Transverse colon (tissue), 3 donors: ENCODE data around the gene SLC29A3.

Experiments
- EP300 ChIP-seq: sonication (generic); formaldehyde crosslinking; IDR thresholded peaks from one replicate; pipeline ENCODE4 v1.6.1; 2017; ENCODE audit warnings: antibody characterized with exemption, low read depth
- TF ChIP-seq, protein P1 (sequence below), 5 experiments: fragments of 200-600 bp in 3 of 5; fragments of 450-650 bp in 2 of 5; sonication (generic) in 3 of 5; IDR thresholded peaks; 1 replicate in 2 of 5; 2 replicates in 3 of 5; pipeline ENCODE4 v1.5.1; 2016 to 2017; ENCODE audit warnings: antibody characterized with exemption in 5 of 5, inconsistent platforms in 3 of 5, mild to moderate bottlenecking in 2 of 5, moderate library complexity in 1 of 5

DNA sequence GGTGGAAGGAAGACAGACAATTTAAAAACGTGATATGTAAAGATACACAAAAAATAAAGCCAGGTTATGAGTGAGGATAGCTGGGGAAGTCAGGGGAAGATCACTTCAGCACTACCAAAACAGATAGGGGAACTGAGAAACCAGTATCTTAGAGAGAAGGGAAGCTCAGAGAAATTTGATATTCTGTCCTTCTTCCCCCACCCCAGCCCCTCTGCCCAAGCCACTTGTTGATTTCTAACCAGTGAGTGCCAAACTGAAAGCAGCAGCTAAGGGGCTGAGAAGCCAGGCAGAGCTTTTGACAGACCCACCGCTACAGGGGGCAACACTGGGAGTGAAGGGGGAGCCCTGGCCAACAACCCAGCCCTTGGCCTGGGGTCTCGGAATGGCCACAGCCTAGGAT, 9.1 kb upstream of the SLC29A3 start:
- TF ChIP-seq, protein P1, sequence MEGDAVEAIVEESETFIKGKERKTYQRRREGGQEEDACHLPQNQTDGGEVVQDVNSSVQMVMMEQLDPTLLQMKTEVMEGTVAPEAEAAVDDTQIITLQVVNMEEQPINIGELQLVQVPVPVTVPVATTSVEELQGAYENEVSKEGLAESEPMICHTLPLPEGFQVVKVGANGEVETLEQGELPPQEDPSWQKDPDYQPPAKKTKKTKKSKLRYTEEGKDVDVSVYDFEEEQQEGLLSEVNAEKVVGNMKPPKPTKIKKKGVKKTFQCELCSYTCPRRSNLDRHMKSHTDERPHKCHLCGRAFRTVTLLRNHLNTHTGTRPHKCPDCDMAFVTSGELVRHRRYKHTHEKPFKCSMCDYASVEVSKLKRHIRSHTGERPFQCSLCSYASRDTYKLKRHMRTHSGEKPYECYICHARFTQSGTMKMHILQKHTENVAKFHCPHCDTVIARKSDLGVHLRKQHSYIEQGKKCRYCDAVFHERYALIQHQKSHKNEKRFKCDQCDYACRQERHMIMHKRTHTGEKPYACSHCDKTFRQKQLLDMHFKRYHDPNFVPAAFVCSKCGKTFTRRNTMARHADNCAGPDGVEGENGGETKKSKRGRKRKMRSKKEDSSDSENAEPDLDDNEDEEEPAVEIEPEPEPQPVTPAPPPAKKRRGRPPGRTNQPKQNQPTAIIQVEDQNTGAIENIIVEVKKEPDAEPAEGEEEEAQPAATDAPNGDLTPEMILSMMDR (IDR thresholded peaks at IDR 0.05), result no peak
- TF ChIP-seq EP300, result no peak
